ENCODE results near the gene DIPK1A. TPM values are rescaled to one million over a fixed set of nuclear protein-coding genes. Genes with fewer than 3 reads are reported as not detected.

The DIPK1A gene
- total RNA-seq, 1 donor = 29.0 TPM

GRCh38 chr1:93003981-93004380, 42.7 kb upstream of the DIPK1A start:
- Histone ChIP-seq H3K9me3 (ENCODE audit: low read depth, low read length) (no peaks in the 10 kb centered on the region), H3K27ac (ENCODE audit: low read depth, low read length) (no peak overlapping the region), H3K36me3 (ENCODE audit: insufficient read depth, low read length) (no peaks in the 10 kb centered on the region), H3K4me3 (ENCODE audit: insufficient read depth, low read length) (no peak overlapping the region), H3K4me1 (ENCODE audit: insufficient read depth, low read length) (peaks cover 5% of the 10 kb centered on the region), H4K20me1 (ENCODE audit: insufficient read depth, low read length) (no peaks in the 10 kb centered on the region), H3K4me2 (ENCODE audit: insufficient read depth, low read length) (no peak overlapping the region), H2AFZ (ENCODE audit: low read length) (no peak overlapping the region), H3K79me2 (ENCODE audit: insufficient read depth, low read length) (no peaks in the 10 kb centered on the region), H3K27me3 (ENCODE audit: insufficient read depth, low read length) (peaks cover 16% of the 10 kb centered on the region)
- no peak for TF ChIP-seq CTCF (IDR thresholded peaks at IDR 0.05; ENCODE audit: extremely low read depth, low read depth, low read length)
- no peak for DNase-seq (ENCODE audit: insufficient read length, low spot score, missing footprints)

- H3K4me2 ChIP-seq (ENCODE audit: insufficient read depth, low read length) = no peak overlapping the region
- H2AFZ ChIP-seq (ENCODE audit: low read length) = no peak overlapping the region
- TF ChIP-seq CTCF (IDR thresholded peaks at IDR 0.05; ENCODE audit: extremely low read depth, low read depth, low read length) = no peak
- no peak for DNase-seq (ENCODE audit: insufficient read length, low spot score, missing footprints)
- peaks cover 5% of the 10 kb centered on the region for H3K4me1 ChIP-seq (ENCODE audit: insufficient read depth, low read length)
- no peaks in the 10 kb centered on the region for H3K36me3 ChIP-seq (ENCODE audit: insufficient read depth, low read length)
- no peak overlapping the region for H3K27ac ChIP-seq (ENCODE audit: low read depth, low read length)
- no peaks in the 10 kb centered on the region for H3K79me2 ChIP-seq (ENCODE audit: insufficient read depth, low read length)
- no peak overlapping the region for H3K4me3 ChIP-seq (ENCODE audit: insufficient read depth, low read length)
- no peaks in the 10 kb centered on the region for H4K20me1 ChIP-seq (ENCODE audit: insufficient read depth, low read length)
- no peaks in the 10 kb centered on the region for H3K9me3 ChIP-seq (ENCODE audit: low read depth, low read length)
- H3K27me3 ChIP-seq (ENCODE audit: insufficient read depth, low read length) = peaks cover 16% of the 10 kb centered on the region
Observed at GRCh38 chr1:93002781-93003180, 41.5 kb upstream of the DIPK1A start.

- no peak overlapping the region for H2AFZ ChIP-seq (ENCODE audit: low read length)
- H3K4me3 ChIP-seq (ENCODE audit: insufficient read depth, low read length) = no peak overlapping the region
- peaks cover 5% of the 10 kb centered on the region for H3K4me1 ChIP-seq (ENCODE audit: insufficient read depth, low read length)
- peaks cover 17% of the 10 kb centered on the region for H3K27me3 ChIP-seq (ENCODE audit: insufficient read depth, low read length)
- H3K9me3 ChIP-seq (ENCODE audit: low read depth, low read length) = no peaks in the 10 kb centered on the region
- H3K27ac ChIP-seq (ENCODE audit: low read depth, low read length) = no peak overlapping the region
- no peak for TF ChIP-seq CTCF (IDR thresholded peaks at IDR 0.05; ENCODE audit: extremely low read depth, low read depth, low read length)
- no peak overlapping the region for H3K4me2 ChIP-seq (ENCODE audit: insufficient read depth, low read length)
- DNase-seq (ENCODE audit: insufficient read length, low spot score, missing footprints) = no peak
- H3K79me2 ChIP-seq (ENCODE audit: insufficient read depth, low read length) = no peaks in the 10 kb centered on the region
- H4K20me1 ChIP-seq (ENCODE audit: insufficient read depth, low read length) = no peaks in the 10 kb centered on the region
- H3K36me3 ChIP-seq (ENCODE audit: insufficient read depth, low read length) = no peaks in the 10 kb centered on the region
Observed at GRCh38 chr1:93001893-93002292, 40.6 kb upstream of the DIPK1A start.

GRCh38 chr1:93000751-93001175, 39.5 kb upstream of the DIPK1A start:
- Histone ChIP-seq H4K20me1 (ENCODE audit: insufficient read depth, low read length) (no peaks in the 10 kb centered on the region), H3K79me2 (ENCODE audit: insufficient read depth, low read length) (no peaks in the 10 kb centered on the region), H3K4me3 (ENCODE audit: insufficient read depth, low read length) (no peak overlapping the region), H3K4me1 (ENCODE audit: insufficient read depth, low read length) (peaks cover 5% of the 10 kb centered on the region), H3K36me3 (ENCODE audit: insufficient read depth, low read length) (no peaks in the 10 kb centered on the region), H3K27me3 (ENCODE audit: insufficient read depth, low read length) (peaks cover 23% of the 10 kb centered on the region), H3K27ac (ENCODE audit: low read depth, low read length) (no peak overlapping the region), H2AFZ (ENCODE audit: low read length) (no peak overlapping the region), H3K4me2 (ENCODE audit: insufficient read depth, low read length) (no peak overlapping the region), H3K9me3 (ENCODE audit: low read depth, low read length) (no peaks in the 10 kb centered on the region)
- DNase-seq (ENCODE audit: insufficient read length, low spot score, missing footprints) = no peak
- no peak for TF ChIP-seq CTCF (IDR thresholded peaks at IDR 0.05; ENCODE audit: extremely low read depth, low read depth, low read length)
